HG03575 (cell line): ENCODE measurements around the gene PNKP.
"Not testable (repeated sequence)": the region's sequence is repeated elsewhere in the genome, so short reads cannot be mapped to it uniquely, and the experiment has no call there.

Source experiments
- ATAC-seq: cut with Tn5 transposase; IDR thresholded peaks from one replicate; pipeline ENCODE4 v1.9.1; 2021; ENCODE audit not compliant: unreplicated experiment, insufficient number of reproducible peaks, low FRiP score; ENCODE audit errors: extremely low read depth

The PNKP gene

GRCh38 chr19:49833599-49833998 lies 33.8 kb downstream of the PNKP start:
- no peak for ATAC-seq

- no peak for ATAC-seq
Measured at GRCh38 chr19:49832556-49832955, 34.8 kb downstream of the PNKP start.

GRCh38 chr19:49831592-49831991 lies 35.8 kb downstream of the PNKP start:
- ATAC-seq: no peak

- no peak for ATAC-seq
Measured at GRCh38 chr19:49830766-49831165, 36.6 kb downstream of the PNKP start.

- ATAC-seq: no peak
Measured at GRCh38 chr19:49829721-49830120, 37.7 kb downstream of the PNKP start.

GRCh38 chr19:49829200-49829599 lies 38.2 kb downstream of the PNKP start:
- no peak for ATAC-seq

- no peak for ATAC-seq
Measured at GRCh38 chr19:49827034-49827433, 40.3 kb downstream of the PNKP start.

- ATAC-seq: no peak
Measured at GRCh38 chr19:49824662-49825061, 42.7 kb downstream of the PNKP start.

- no peak for ATAC-seq
Measured at GRCh38 chr19:49823472-49823871, 43.9 kb downstream of the PNKP start.

GRCh38 chr19:49820125-49820524 lies 47.3 kb downstream of the PNKP start:
- ATAC-seq: no peak

GRCh38 chr19:49819452-49820115 lies 47.8 kb downstream of the PNKP start:
- ATAC-seq: not testable (repeated sequence)

GRCh38 chr19:49818649-49819370 lies 48.6 kb downstream of the PNKP start:
- no peak for ATAC-seq

GRCh38 chr19:49817964-49818648 lies 49.3 kb downstream of the PNKP start, which contains the start of gene MED25:
Gene MED25 (plus strand): TSS chr19:49818289. CDS start chr19:49818342, 53 bp downstream.
- no peak for ATAC-seq

- ATAC-seq: no peak
Measured at GRCh38 chr19:49816590-49816989, 50.8 kb downstream of the PNKP start.

GRCh38 chr19:49814010-49814409 lies 53.4 kb downstream of the PNKP start:
- ATAC-seq: no peak

GRCh38 chr19:49812997-49813861 lies 54.1 kb downstream of the PNKP start, which contains the start of gene FUZ:
Gene FUZ (minus strand): TSS chr19:49813292. CDS start chr19:49813106, 186 bp downstream.
- no peak for ATAC-seq

GRCh38 chr19:49812452-49812996 lies 54.9 kb downstream of the PNKP start:
- ATAC-seq: no peak

GRCh38 chr19:49811328-49811727 lies 56.0 kb downstream of the PNKP start:
- no peak for ATAC-seq
